Epithelial cell of proximal tubule (primary cell): ENCODE results near the gene PDE1C. TPM values are rescaled to one million over a fixed set of nuclear protein-coding genes. Genes with fewer than 3 reads are reported as not detected.
"Not testable (repeated sequence)": the region's sequence is repeated elsewhere in the genome, so short reads cannot be mapped to it uniquely, and the experiment has no call there.

Source experiments
- DNase-seq: peaks from one replicate; pipeline ENCODE4 v3.0.0-alpha.2; 2011; ENCODE audit warnings: low read depth
- H3K4me3 ChIP-seq: 2 replicates; pipeline ENCODE4 v1.5.1; 2011; ENCODE audit warnings: low read depth, mild to moderate bottlenecking, low read length
- CTCF ChIP-seq: conservative IDR thresholded peaks from 2 replicates; pipeline ENCODE4 v1.5.1; 2012; ENCODE audit warnings: low read depth, mild to moderate bottlenecking, low read length
- total RNA-seq: library from RNA; depleted of rRNA; stranded (reverse); fragments of >200 nt; gene quantifications from 2 replicates; pipeline ENCODE4 v1.2.3, GENCODE V29; 2015

PDE1C gene
- total RNA-seq, 1 donor from 2014 or later: 5.9 TPM

GRCh38 chr7:31851119-31851518, 219.1 kb downstream of the PDE1C start:
- no peak for TF ChIP-seq CTCF

GRCh38 chr7:31850601-31851000, 219.6 kb downstream of the PDE1C start:
- DNase-seq: no peak
- no peak for TF ChIP-seq CTCF
- H3K4me3 ChIP-seq: no peak overlapping the region

More at GRCh38 chr7:31851119-31851518, 219.1 kb downstream of the PDE1C start:
- no peak overlapping the region for H3K4me3 ChIP-seq
- DNase-seq: no peak

- no peak for TF ChIP-seq CTCF
- no peak for DNase-seq
- H3K4me3 ChIP-seq: no peak overlapping the region
Measured at GRCh38 chr7:31850066-31850465, 220.1 kb downstream of the PDE1C start.

- DNase-seq: no peak
- TF ChIP-seq CTCF: no peak
Measured at GRCh38 chr7:31835471-31835870, 234.7 kb downstream of the PDE1C start.

GRCh38 chr7:31833625-31834024, 236.6 kb downstream of the PDE1C start:
- H3K4me3 ChIP-seq, DNase-seq: not testable (repeated sequence)

More at GRCh38 chr7:31835471-31835870, 234.7 kb downstream of the PDE1C start:
- no peak overlapping the region for H3K4me3 ChIP-seq

- no peak for DNase-seq
Measured at GRCh38 chr7:31828520-31828919, 241.7 kb downstream of the PDE1C start.

GRCh38 chr7:31825576-31825975, 244.6 kb downstream of the PDE1C start:
- no peak overlapping the region for H3K4me3 ChIP-seq
- no peak for TF ChIP-seq CTCF
- no peak for DNase-seq

More at GRCh38 chr7:31828520-31828919, 241.7 kb downstream of the PDE1C start:
- no peak for TF ChIP-seq CTCF
- no peak overlapping the region for H3K4me3 ChIP-seq
